H54 (cell line): ENCODE results near the gene CRLF2.
"Not testable (repeated sequence)": the region's sequence is repeated elsewhere in the genome, so short reads cannot be mapped to it uniquely, and the experiment has no call there.

ENCODE experiments used
- DNase-seq: peaks from one replicate; pipeline ENCODE4 v3.0.0; 2011; ENCODE audit warnings: low spot score, mixed read lengths; ENCODE audit not compliant: insufficient read length
- FAIRE-seq: peaks from 3 replicates; lab custom pipeline; 2011; peaks lifted over from hg19 to GRCh38; lab: Jason Lieb, UNC
- POLR2A ChIP-seq: IDR thresholded peaks from 2 replicates; pipeline ENCODE4 v1.6.1; 2011; ENCODE audit warnings: low read depth, mild to moderate bottlenecking, low read length

Gene CRLF2, protein sequence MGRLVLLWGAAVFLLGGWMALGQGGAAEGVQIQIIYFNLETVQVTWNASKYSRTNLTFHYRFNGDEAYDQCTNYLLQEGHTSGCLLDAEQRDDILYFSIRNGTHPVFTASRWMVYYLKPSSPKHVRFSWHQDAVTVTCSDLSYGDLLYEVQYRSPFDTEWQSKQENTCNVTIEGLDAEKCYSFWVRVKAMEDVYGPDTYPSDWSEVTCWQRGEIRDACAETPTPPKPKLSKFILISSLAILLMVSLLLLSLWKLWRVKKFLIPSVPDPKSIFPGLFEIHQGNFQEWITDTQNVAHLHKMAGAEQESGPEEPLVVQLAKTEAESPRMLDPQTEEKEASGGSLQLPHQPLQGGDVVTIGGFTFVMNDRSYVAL

DNA sequence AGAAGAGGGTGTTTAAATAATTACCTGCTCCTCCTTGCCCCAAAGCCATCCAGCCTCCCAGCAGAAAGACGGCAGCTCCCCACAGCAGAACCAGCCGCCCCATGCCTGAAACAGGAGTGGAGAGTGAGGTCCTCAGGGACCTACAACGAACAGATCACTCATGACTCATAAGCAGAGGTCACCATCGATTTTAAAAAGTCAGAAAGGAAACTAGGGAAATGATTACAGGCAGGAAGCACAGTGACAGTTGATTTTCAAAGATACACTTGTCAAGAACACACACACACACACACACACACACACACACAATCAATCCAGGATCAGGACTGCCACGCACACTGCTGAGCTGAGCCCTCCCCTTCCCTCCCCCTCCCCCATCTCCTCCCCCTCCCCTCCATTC is at the start of gene CRLF2:
TSS of gene CRLF2 (minus strand) at position 118 of the 400 bp plus-strand sequence. CDS start at position 103, 15 bp downstream.
- FAIRE-seq (no peak), DNase-seq (peak; percentile 26)
- TF ChIP-seq POLR2A = no peak

DNA sequence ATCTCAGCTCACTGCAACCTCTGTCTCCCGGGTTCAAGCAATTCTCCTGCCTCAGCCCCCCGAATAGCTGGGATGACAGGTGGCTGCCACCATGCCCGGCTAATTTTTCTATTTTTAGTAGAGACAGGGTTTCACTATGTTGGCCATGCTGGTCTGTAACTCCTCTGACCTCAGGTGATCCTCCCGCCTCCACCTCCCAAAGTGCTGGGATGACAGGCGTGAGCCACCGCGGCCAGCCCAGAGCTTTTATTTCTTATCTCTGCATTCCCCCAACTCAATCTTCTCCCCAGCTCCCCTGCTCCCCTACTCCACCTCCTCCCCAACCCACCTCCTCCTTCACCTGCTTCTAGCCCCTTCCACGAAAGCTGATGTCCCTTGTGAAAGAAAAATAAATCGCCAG is 49.3 kb upstream of the CRLF2 start:
- not testable (repeated sequence) for DNase-seq, FAIRE-seq

DNA sequence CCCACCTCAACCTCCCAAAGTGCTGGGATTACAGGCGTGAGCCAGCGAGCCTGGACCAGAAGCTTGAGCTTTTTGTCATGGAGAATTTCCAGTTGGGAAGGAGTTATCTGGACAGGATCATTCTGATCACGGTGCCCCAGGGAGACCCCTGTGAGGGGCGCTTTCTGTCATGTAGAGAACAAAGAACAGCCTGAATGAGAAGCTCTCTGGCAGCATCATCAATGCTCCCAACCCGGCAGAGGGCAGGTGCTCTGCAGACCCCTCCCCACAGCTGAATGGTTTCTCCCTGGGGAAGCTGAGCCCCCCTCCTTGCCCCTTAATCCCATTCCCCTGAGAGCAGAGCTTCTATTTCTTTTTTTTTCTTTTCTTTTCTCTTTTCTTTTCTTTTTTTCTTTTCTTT is 48.8 kb upstream of the CRLF2 start:
- no peak for DNase-seq
- no peak for TF ChIP-seq POLR2A
- no peak for FAIRE-seq

DNA sequence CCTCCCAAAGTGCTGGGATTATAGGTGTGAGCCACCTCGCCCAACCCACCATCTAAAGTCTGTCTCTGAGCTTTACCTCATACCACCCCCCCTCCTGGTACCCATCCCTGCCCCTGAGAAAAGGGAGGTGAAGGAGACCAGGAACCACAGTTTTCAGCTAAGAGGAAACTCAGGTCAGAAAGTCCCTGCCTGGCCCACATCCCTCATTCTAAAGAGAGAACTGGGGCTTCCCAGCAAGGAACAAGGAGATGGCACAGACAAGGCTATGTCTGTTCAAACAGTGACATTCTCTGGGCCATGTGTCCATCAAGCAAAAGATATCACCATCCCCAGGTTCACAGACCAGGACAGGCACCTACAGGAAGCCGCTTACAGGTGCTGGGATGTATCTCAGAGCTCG is 40.4 kb upstream of the CRLF2 start:
- DNase-seq (no peak), FAIRE-seq (no peak)
- TF ChIP-seq POLR2A = no peak

DNA sequence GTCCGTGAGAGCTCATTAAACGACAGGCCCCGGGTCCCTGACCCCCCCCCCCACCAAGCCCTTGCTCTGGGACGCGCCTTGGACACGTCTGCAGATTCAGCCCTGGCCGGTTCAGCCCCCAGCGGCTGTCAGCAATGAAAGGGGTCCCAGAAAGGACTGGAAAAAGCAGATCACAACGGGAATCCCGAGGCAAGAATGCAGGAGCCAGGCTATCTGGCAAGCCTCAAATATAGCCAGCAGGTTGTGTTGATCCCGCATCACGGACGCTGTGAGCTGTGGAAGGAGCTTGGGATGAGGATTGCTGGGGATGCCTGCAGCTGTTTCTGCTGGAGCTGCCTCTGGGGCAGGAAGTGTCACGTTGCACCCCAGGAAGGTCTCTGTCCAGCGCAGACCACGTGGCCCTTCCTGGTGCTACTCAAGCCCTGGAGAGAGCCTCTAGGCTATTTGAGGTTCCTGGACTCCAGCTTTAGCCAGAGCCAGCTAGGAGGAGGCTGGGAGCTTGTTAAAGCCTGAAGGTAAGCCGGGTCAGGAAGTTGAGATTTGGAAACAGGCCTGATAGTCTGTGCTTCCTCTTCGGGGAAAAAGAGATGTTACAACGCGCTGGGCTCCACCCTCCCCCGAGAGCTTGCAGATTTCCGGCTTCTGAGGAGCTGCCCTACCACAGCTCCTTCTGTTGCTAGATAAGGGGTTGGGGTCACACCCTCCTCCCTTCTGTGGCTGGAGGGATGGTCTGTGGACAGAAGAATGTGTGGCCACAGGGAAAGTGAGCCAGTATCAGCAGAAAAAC is 36.8 kb upstream of the CRLF2 start:
- DNase-seq (peak; percentile 55), FAIRE-seq (no peak)
- TF ChIP-seq POLR2A = no peak

DNA sequence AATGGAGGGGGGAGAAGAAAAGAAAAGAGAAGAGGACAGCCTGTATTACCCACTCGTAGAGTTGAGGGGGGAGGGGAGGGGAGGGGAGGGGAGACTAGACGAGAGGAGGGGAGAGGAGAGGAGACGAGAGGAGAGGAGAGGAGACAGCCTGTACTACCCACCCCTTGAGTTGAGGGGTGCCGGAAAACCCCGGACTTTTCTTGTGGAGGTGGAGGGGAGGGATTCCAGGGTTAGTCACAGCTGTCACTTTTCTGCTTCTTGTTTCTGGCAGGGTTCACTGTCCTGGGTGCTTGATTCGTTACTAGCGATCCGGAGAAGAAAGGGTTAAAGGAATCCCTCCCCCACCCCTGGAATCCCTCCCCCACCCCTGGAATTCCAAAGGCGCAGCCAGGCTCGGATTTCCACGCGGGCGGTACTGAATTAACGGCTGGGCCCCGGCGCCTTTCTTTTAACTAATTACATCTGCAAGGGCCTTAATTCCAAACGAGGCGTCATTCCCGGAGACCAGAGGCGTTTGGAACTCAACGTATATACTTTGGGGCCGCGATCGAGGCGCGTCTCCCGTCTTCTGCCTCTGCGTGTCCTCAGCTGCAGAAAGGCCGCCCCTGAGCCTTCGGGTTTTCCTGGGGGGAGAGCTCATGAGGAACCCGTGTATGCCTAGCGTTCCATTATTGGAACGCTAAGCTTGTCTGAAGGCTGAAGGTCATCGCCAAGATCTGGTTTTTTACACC is 36.0 kb upstream of the CRLF2 start:
- no peak for DNase-seq
- no peak for TF ChIP-seq POLR2A
- FAIRE-seq = no peak

DNA sequence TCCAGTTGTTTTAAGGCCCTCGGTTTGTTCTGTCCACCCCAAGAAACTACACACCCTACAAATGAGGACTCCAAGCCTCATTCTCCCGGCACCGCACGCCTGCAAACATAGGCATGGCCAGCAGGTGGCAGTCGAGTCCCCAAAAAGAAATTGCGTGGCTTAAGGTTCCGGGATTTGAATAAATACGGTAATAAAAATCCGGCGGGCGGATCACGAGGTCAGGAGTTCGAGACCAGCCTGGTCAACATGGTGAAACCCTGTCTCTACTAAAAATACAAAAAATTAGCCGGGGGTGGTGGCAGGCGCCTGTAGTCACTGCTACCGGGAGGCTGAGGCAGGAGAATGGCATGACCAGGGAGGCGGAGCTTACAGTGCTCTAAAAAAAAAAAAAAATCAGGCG is 34.4 kb upstream of the CRLF2 start:
- peak; percentile 44 for DNase-seq
- no peak for TF ChIP-seq POLR2A
- FAIRE-seq = no peak

DNA sequence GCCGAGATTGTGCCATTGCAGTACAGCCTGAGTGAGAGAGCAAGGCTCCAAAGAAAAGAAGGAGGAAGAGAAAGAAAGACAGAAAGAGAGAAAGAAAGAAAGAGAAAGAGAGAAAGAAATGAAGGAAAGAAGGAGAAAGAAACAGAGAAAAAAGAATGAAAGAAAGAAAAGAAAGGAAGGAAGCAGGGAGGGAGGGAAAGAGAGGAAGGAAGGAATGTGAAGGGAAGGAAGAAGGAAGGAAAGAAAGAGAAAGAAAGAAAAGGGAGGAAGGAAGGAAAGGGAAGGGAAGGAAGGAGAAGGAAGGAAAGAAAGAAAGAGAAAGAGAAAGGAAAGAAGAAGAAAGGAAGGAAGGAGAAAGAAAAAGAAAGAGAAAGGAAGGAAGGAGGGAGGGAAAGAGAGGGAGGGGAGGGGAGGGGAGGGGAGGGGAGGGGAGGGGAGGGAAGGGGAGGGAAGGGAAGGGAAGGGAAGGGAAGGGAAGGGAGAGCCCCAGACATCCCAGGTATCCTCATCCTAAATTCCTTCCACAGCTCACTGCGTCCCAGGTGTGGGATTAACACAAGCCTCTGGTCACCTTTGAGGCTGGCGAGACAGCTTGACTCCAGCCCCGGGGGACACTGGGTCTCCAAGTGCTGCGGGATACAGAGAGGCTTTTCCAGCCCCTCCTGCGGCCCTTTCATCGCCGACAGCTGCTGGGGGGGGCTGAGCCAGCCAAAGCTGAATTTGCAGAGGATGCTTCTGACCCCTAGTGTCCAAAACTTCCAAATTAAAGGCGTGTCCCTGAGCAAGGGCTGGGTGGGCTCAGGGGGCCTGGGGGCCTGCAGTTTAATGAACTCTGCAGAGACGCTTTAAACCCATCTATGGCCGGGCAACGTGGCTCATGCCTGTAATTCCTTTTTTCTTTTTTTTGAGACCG is 32.0 kb upstream of the CRLF2 start:
- FAIRE-seq = no peak
- no peak for DNase-seq
- TF ChIP-seq POLR2A = no peak

DNA sequence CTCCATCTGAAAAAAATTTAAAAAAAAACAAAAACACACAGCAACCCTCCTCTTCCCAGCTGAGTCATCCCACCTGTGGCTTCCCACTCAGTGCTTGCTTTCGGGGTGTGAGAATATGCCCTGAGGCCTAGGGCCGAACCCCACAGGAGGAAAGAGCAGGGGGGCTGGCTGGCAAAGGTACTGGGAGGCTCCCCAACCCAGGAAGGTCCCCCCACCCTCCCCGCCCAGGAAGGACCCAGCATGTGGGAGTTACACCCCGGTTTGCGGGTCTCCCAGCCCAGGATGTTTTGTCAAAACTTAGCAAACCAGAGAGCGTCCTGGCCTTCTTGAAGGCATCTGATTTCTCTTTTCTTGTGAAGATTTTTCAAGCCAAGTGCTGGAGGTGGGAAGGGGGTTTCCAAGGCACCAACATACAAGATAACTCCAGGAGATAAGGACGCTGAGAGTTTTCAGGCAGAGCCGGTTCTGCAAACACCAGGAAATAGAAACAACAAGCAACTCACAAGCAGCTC is 30.5 kb upstream of the CRLF2 start:
- no peak for DNase-seq
- no peak for TF ChIP-seq POLR2A
- no peak for FAIRE-seq

DNA sequence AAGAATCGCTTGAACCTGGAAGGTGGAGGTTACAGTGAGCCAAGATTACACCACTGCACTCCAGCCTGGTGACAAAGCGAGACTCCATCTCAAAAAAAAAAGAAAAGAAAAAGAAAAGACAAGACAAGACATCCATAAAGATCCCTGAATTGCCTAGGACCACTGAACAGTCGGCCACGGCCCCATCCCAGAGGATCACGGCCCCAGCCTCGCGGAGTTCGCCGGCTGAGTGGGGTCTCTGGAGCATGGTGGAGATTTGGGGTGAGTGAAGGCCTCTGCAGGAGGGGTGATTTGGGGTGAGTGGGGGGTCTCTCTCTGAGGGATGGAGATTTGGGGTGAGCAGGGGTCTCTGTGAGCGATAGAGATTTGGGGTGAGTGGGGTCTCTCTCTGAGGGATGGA is 28.1 kb upstream of the CRLF2 start:
- FAIRE-seq, DNase-seq: not testable (repeated sequence)

DNA sequence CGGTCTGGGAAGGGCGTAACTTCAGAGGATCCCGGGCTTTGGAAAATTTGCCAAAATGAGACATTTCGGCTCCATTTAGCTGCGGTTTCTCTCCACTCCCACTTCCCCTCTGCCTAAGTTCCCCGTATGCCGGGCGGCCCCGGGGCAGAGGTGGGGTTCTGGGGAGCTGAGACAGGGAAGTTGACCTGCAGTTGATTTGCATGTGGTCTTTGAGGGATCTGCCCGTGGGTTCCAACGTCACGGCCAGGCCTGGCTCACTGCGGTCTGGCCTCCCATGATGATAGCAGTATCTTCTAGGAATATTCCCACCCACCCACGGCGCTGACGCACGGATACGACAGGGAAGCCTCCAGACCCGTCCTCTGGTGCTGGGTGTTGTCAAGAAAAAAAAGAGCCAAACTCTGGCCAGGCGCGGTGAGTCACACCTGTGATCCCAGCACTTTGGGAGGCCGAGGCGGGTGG is 27.3 kb upstream of the CRLF2 start:
- FAIRE-seq (no peak), DNase-seq (no peak)
- no peak for TF ChIP-seq POLR2A

DNA sequence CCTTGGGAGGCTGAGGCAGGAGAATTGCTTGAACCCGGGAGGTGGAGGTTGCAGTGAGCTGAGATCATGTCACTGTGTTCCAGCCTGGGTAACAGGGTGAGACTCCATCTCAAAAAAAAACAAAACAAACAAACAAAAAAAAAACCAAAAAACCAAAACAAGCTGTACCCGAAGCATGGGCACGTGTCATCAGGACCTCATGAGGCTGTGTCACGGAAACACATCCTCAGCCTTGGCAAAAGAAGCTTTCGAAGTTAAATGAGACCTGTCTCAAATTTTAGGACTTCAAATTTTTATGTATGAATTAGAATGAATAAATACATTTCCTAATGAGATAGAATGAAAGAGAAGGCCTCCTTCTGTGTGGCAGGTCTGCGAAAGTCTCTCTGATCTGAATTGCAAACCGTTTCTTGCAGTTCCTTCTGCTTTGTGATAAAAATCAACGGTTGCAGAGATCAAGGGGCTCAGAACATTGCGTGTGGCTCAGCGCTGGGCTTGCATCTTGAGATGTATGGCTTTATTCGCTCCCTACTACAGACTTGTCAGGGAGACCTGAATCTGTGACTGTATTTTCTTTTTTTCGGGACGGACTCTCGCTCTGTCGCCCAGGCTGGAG is 19.5 kb upstream of the CRLF2 start:
- no peak for TF ChIP-seq POLR2A
- FAIRE-seq (no peak), DNase-seq (no peak)

DNA sequence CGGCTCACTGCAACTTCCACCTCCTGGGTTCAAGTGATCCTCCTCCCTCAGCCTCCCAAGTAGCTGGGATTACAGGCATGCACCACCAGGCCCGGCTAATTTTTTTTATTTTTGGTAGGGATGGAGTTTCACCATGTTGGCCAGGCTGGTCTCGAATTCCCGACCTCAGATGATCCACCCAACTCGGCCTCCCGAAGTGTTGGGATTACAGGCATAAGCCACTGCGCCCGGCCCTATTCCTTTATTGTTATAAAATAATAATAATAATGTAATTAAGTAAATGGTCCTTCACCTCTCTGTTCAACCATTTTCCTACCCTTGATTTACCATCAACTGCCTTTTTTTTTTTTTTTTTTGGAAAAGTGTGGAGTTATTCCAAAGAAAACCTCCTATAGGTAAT is 15.7 kb upstream of the CRLF2 start:
- not testable (repeated sequence) for FAIRE-seq, DNase-seq
